ENCODE results near the gene ARFGEF3.

- no peak for TF ChIP-seq YY1 (tag by site-specific recombination; IDR thresholded peaks at IDR 0.05)
- no peak for TF ChIP-seq TCF7L2 (IDR thresholded peaks at IDR 0.05; ENCODE audit: borderline replicate concordance, low read depth, low read length)
- no peak for TF ChIP-seq ZNF274 (IDR thresholded peaks at IDR 0.05; ENCODE audit: low read length)
- no peak for TF ChIP-seq ZNF274 (tag by site-specific recombination; IDR thresholded peaks at IDR 0.05; ENCODE audit: borderline replicate concordance)
- no peak for TF ChIP-seq CTCF (tag by site-specific recombination; IDR thresholded peaks at IDR 0.05)
- no peak for TF ChIP-seq REST (tag by site-specific recombination; IDR thresholded peaks at IDR 0.05)
- no peak for TF ChIP-seq ZNF639 (tag by site-specific recombination; IDR thresholded peaks at IDR 0.05)
- no peak for TF ChIP-seq ZNF670 (tag by site-specific recombination; IDR thresholded peaks at IDR 0.05; ENCODE audit: low read depth)
Observed at GRCh38 chr6:138175596-138175995, 13.9 kb downstream of the ARFGEF3 start.
